Measurements from ENCODE around the gene COX7A2L. TPM values are rescaled to one million over a fixed set of nuclear protein-coding genes. Genes with fewer than 3 reads are reported as not detected.

Gene COX7A2L
- polyA plus RNA-seq, 1 of the 3 experiments (the other 2 are of a cell fraction), result 77.6 TPM

GRCh38 chr2:42321452-42322064 lies 39.5 kb downstream of the COX7A2L start:
- Histone ChIP-seq H3K4me1 (ENCODE audit: control insufficient read depth in 1 of 2, insufficient read depth in 2 of 2, low read depth in 1 of 2, low read length in 1 of 2) (peaks cover 0 to 2% of the 10 kb centered on the region in 2 experiments; a peak in 1 of 4 replicates), H3K79me2 (ENCODE audit: insufficient read depth) (no peaks in the 10 kb centered on the region), H3K36me3 (replicated peaks in 1 of 2; ENCODE audit: control insufficient read depth in 1 of 2, insufficient read depth in 2 of 2, low read length in 1 of 2) (peaks cover 56 to 72% of the 10 kb centered on the region in 2 experiments), H3K4me3 (ENCODE audit: low read depth in 2 of 2, low read length in 1 of 2) (no peak overlapping the region), H3K9me3 (no peaks in the 10 kb centered on the region), H2AFZ (ENCODE audit: low read depth) (no peak overlapping the region), H3K4me2 (no peak overlapping the region), H3K9me2 (no peaks in the 10 kb centered on the region), H3K27ac (ENCODE audit: low read depth in 2 of 2, low read length in 1 of 2) (no peak overlapping the region), H3F3A (replicated peaks; ENCODE audit: insufficient read depth) (peaks cover 7% of the 10 kb centered on the region), H3K27me3 (ENCODE audit: insufficient read depth) (no peaks in the 10 kb centered on the region), H4K20me1 (ENCODE audit: insufficient read depth) (no peaks in the 10 kb centered on the region), H3K9ac (no peak overlapping the region)
- WGBS (ENCODE audit: low lambda C conversion rate), result 94% methylated on average over 2 of the region's 2 CpGs
- ChIA-PET CTCF (interaction anchor here (2.0 kb wide), 1 partner anchor 226 kb away, joined by 7 read pairs; no protein-coding TSS in a partner anchor), POLR2A (no interaction called here)
- no peak for TF ChIP-seq TAF1 (IDR thresholded peaks at IDR 0.05; ENCODE audit: borderline replicate concordance, low read depth, low read length)
- no peak for TF ChIP-seq RCOR1 (IDR thresholded peaks at IDR 0.05; ENCODE audit: low read length)
- TF ChIP-seq RAD21 (IDR thresholded peaks at IDR 0.05; ENCODE audit: low read length), result no peak
- no peak for TF ChIP-seq TEAD4 (IDR thresholded peaks at IDR 0.05; ENCODE audit: borderline replicate concordance, insufficient read depth)
- TF ChIP-seq PBX3 (IDR thresholded peaks at IDR 0.05), result no peak
- DNase-seq, result no peak

GRCh38 chr2:42319265-42319664 lies 41.8 kb downstream of the COX7A2L start:
- Histone ChIP-seq H3K9me3 (no peaks in the 10 kb centered on the region), H3K9ac (no peak overlapping the region), H3K4me2 (no peak overlapping the region), H3K4me1 (ENCODE audit: control insufficient read depth in 1 of 2, insufficient read depth in 2 of 2, low read depth in 1 of 2, low read length in 1 of 2) (peaks cover 0 to 24% of the 10 kb centered on the region in 2 experiments; a peak in 1 of 4 replicates), H3K9me2 (no peaks in the 10 kb centered on the region), H4K20me1 (ENCODE audit: insufficient read depth) (no peaks in the 10 kb centered on the region), H3K27me3 (ENCODE audit: insufficient read depth) (no peaks in the 10 kb centered on the region), H3K79me2 (ENCODE audit: insufficient read depth) (no peaks in the 10 kb centered on the region), H2AFZ (ENCODE audit: low read depth) (no peak overlapping the region), H3K36me3 (replicated peaks in 1 of 2; ENCODE audit: control insufficient read depth in 1 of 2, insufficient read depth in 2 of 2, low read length in 1 of 2) (peaks cover 52 to 71% of the 10 kb centered on the region in 2 experiments), H3K4me3 (ENCODE audit: low read depth in 2 of 2, low read length in 1 of 2) (no peak overlapping the region), H3F3A (replicated peaks; ENCODE audit: insufficient read depth) (peaks cover 20% of the 10 kb centered on the region), H3K27ac (ENCODE audit: low read depth in 2 of 2, low read length in 1 of 2) (no peak overlapping the region)
- POLR2A ChIA-PET, result no interaction called here
- DNase-seq, result no peak
- CTCF ChIA-PET, result interaction anchor here (0.7 to 2.5 kb wide), 3 partner anchors 10 to 449 kb away, joined by 3 to 16 read pairs (median 4); no protein-coding TSS in a partner anchor
- 92% methylated on average over 5 of the region's 5 CpGs for WGBS (ENCODE audit: low lambda C conversion rate)
- TF ChIP-seq MEF2A (IDR thresholded peaks at IDR 0.05; ENCODE audit: borderline replicate concordance, low read depth), result no peak
- no peak for TF ChIP-seq CHD2 (IDR thresholded peaks at IDR 0.05; ENCODE audit: low read length, partially characterized antibody)
- no peak for TF ChIP-seq SIN3A (IDR thresholded peaks at IDR 0.05; ENCODE audit: borderline replicate concordance, low read depth, low read length)
- TF ChIP-seq YY1 (IDR thresholded peaks at IDR 0.05; ENCODE audit: low read depth), result no peak
- TF ChIP-seq EP300 (IDR thresholded peaks at IDR 0.05; ENCODE audit: borderline replicate concordance in 1 of 2, low read depth in 1 of 2, low read length in 1 of 2), result no peak
- TF ChIP-seq REST (IDR thresholded peaks at IDR 0.05; ENCODE audit: low read depth, low read length), result no peak
- TF ChIP-seq CTCF (IDR thresholded peaks at IDR 0.05), result no peak
- TF ChIP-seq NRF1 (IDR thresholded peaks at IDR 0.05; ENCODE audit: low read depth, low read length), result no peak
- no peak for TF ChIP-seq IRF3 (IDR thresholded peaks at IDR 0.05; ENCODE audit: low read depth, low read length)
- no peak for TF ChIP-seq RAD21 (IDR thresholded peaks at IDR 0.05; ENCODE audit: low read length)
- TF ChIP-seq RFX5 (IDR thresholded peaks at IDR 0.05; ENCODE audit: low read length), result no peak
- no peak for TF ChIP-seq PBX3 (IDR thresholded peaks at IDR 0.05)
- TF ChIP-seq MXI1 (IDR thresholded peaks at IDR 0.05; ENCODE audit: low read depth, low read length), result no peak
- TF ChIP-seq POLR2AphosphoS5 (IDR thresholded peaks at IDR 0.05; ENCODE audit: low read depth, low read length), result no peak
- TF ChIP-seq GATA2 (CRISPR knock-in tag; IDR thresholded peaks at IDR 0.05), result no peak
